HepG2 (cell line): ENCODE results near the gene C5AR1. TPM values are rescaled to one million over a fixed set of nuclear protein-coding genes. Genes with fewer than 3 reads are reported as not detected.

Experiments used
- BCLAF1 ChIP-seq: fragments of 450-650 bp; IDR thresholded peaks from 2 replicates; pipeline ENCODE4 v1.6.1; 2017; ENCODE audit warnings: mild to moderate bottlenecking
- FOSL1 ChIP-seq: sonication (generic); formaldehyde crosslinking; IDR thresholded peaks from 2 replicates; pipeline ENCODE4 v1.9.0; 2021; ENCODE audit warnings: missing genetic modification reagents, borderline replicate concordance
- GFI1 ChIP-seq: sonication (generic); formaldehyde crosslinking; IDR thresholded peaks from 2 replicates; pipeline ENCODE4 v1.5.0; 2020; ENCODE audit warnings: missing genetic modification reagents, mild to moderate bottlenecking, borderline replicate concordance
- HNF4A ChIP-seq: sonication (generic); formaldehyde crosslinking; IDR thresholded peaks from 2 replicates; pipeline ENCODE4 v1.4.0; 2020; ENCODE audit warnings: missing genetic modification reagents
- IKZF1 ChIP-seq: fragments of 450-650 bp; IDR thresholded peaks from 2 replicates; pipeline ENCODE4 v1.7.1; 2016
- KDM5B ChIP-seq: sonication (generic); formaldehyde crosslinking; IDR thresholded peaks from 2 replicates; pipeline ENCODE4 v1.4.0; 2020; ENCODE audit warnings: missing genetic modification reagents, mild to moderate bottlenecking, borderline replicate concordance
- NR3C1 ChIP-seq: sonication (generic); formaldehyde crosslinking; IDR thresholded peaks from 2 replicates; pipeline ENCODE4 v1.4.0; 2020; ENCODE audit warnings: missing genetic modification reagents
- SAFB2 ChIP-seq: sonication (generic); formaldehyde crosslinking; IDR thresholded peaks from 2 replicates; pipeline ENCODE4 v1.5.1; 2020; ENCODE audit warnings: missing genetic modification reagents, low read depth, mild to moderate bottlenecking, borderline replicate concordance
- TFDP2 ChIP-seq: sonication (generic); formaldehyde crosslinking; IDR thresholded peaks from 2 replicates; pipeline ENCODE4 v1.4.0; 2020; ENCODE audit warnings: missing genetic modification reagents
- USF2 ChIP-seq, 2 experiments: sonication (generic) in 1 of 2; formaldehyde crosslinking in 1 of 2; IDR thresholded peaks; 2 replicates each; pipeline versions ENCODE4 v1.5.1 to v1.6.1; 2011 to 2020; ENCODE audit warnings: borderline replicate concordance in 1 of 2, low read depth in 1 of 2, low read length in 1 of 2, mild to moderate bottlenecking in 1 of 2, missing genetic modification reagents in 1 of 2, moderate library complexity in 1 of 2
- ZNF30 ChIP-seq: sonication (generic); formaldehyde crosslinking; IDR thresholded peaks from 2 replicates; pipeline ENCODE4 v1.5.0; 2020; ENCODE audit warnings: mild to moderate bottlenecking, missing genetic modification reagents
- ZNF335 ChIP-seq: sonication (generic); formaldehyde crosslinking; IDR thresholded peaks from 2 replicates; pipeline ENCODE4 v1.4.0; 2020; ENCODE audit warnings: missing genetic modification reagents
- ZNF512B ChIP-seq: sonication (generic); formaldehyde crosslinking; IDR thresholded peaks from 2 replicates; pipeline ENCODE4 v1.5.1; 2020; ENCODE audit warnings: missing genetic modification reagents, mild to moderate bottlenecking, borderline replicate concordance
- ZNF670 ChIP-seq: sonication (generic); formaldehyde crosslinking; IDR thresholded peaks from 2 replicates; pipeline ENCODE4 v1.8.0; 2022; ENCODE audit warnings: mild to moderate bottlenecking, missing genetic modification reagents, borderline replicate concordance
- ZSCAN25 ChIP-seq: sonication (generic); formaldehyde crosslinking; IDR thresholded peaks from 2 replicates; pipeline ENCODE4 v1.8.0; 2022; ENCODE audit warnings: mild to moderate bottlenecking, missing genetic modification reagents
- polyA plus RNA-seq, 8 experiments: library from polyadenylated mRNA; depleted of rRNA in 3 of 8; stranded (reverse) in 7 of 8; unstranded in 1 of 8; fragments of >200 nt; fragmentation: Illumina TruSeq in 4 of 8; extraction: Trizol in 4 of 8; gene quantifications; 2 replicates each; pipeline versions ENCODE4 v1.2.1 to v1.2.3, GENCODE V29; 2011 to 2016; ENCODE audit warnings: low read depth in 4 of 8, missing spikeins in 1 of 8, mixed read lengths in 1 of 8; ENCODE audit not compliant: insufficient read depth in 1 of 8
- total RNA-seq, 5 experiments: library from RNA; depleted of rRNA; stranded (reverse); fragments of >200 nt; fragmentation: Illumina TruSeq; extraction: Trizol; gene quantifications; 2 replicates each; pipeline ENCODE4 v1.2.3, GENCODE V29; 2016; ENCODE audit warnings: low read depth in 1 of 5

C5AR1 gene
- total and polyA plus RNA-seq, 2 of the 13 experiments (the other 11 are each of a cell fraction or from before 2014, with no cell fraction given), result 0.07 to 1.6 TPM

DNA sequence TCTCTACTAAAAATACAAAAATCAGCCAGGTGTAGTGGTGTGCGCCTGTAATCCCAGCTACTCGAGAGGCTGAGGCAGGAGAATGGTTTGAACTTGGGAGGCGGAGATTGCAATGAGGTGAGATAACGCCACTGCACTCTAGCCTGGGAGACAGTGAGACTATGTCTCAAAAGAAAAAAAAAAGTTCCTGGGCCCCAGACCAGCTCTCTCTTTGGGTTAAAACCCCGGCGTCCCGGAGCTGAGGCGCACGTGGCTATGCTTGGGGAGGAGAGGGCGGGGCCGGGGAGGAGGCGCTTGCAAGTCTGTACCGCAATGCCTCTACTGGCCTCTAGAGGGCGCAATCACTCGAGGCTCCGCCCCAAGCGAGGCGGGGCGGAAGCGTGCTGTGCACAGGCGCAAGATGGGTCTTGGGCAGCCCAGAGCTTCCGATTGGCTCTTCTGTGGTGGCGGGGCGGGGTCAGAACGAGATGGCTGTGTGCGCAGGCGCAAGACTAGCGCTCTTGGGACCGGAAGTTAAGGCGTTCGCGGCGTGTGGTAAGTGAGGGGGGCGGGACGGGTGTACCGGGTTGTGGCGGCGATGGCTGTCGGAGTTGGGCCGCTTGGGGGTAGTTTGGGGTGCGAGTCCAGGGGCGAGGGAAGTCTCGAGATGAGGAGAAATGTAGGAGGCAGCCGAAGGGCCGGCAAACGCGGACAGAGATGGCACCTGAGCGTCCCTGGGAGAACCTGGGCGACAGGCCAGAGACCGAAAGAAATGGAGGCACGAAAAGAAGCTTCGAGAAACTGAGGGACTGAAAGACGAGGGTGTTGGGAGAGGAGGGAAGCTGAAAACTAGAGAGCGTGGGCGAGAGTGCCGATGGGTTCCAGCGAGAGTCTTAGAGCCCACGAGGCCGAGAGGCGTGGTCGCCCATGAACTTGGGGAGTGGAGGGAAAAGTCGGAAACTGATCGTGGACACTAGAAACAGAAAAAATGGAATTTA, 39.4 kb downstream of the C5AR1 start, which contains the start of gene DHX34 (continued):
- TF ChIP-seq USF2 (IDR thresholded peaks at IDR 0.05; ENCODE audit: low read depth, low read length) (no peak), USF2 (CRISPR knock-in tag; IDR thresholded peaks at IDR 0.05; ENCODE audit: borderline replicate concordance) (peak; percentile 55; the same call in 1 of the 2 replicates), FOSL1 (CRISPR knock-in tag) (no peak), HNF4A (CRISPR knock-in tag) (no peak), NR3C1 (CRISPR knock-in tag) (no peak), SAFB2 (CRISPR knock-in tag) (no peak; the same call in 1 of the 2 replicates), ZNF670 (CRISPR knock-in tag) (no peak), TFDP2 (peak; percentile 59), BCLAF1 (no peak), ZNF512B (no peak), IKZF1 (no peak), ZNF30 (CRISPR knock-in tag) (no peak), KDM5B (CRISPR knock-in tag) (no peak; the same call in 1 of the 2 replicates), ZSCAN25 (CRISPR knock-in tag) (peak; percentile 74; the same call in 1 of the 2 replicates), GFI1 (CRISPR knock-in tag) (no peak), ZNF335 (CRISPR knock-in tag) (0 out of 2 replicates have a peak, but pooled peaks have one; percentile 35)
